OCI-LY7 (cell line): ENCODE data around the gene SCUBE2. TPM values are rescaled to one million over a fixed set of nuclear protein-coding genes. Genes with fewer than 3 reads are reported as not detected.

Experiments
- BruUV-seq: library from RNA; stranded (reverse); fragments of 400-500 nt; replicated peaks from 2 replicates; lab custom pipeline; 2021; lab: Mats Ljungman, UMichigan
- CTCF ChIA-PET: fragments of 300-600 bp; sonication (Branson Sonifier 250); formaldehyde crosslinking; loops from one replicate; lab custom pipeline; 2022; ENCODE audit warnings: antibody characterized with exemption; ENCODE audit not compliant: unreplicated experiment; lab: Charles Lee
- POLR2A ChIA-PET: fragments of 300-600 bp; sonication (Branson Sonifier 250); formaldehyde crosslinking; loops from one replicate; lab custom pipeline; 2022; ENCODE audit warnings: antibody characterized with exemption; lab: Charles Lee
- DNase-seq: peaks from one replicate; pipeline ENCODE4 v3.0.0-alpha.2; 2015; ENCODE audit warnings: low spot score
- H2AFZ ChIP-seq: fragments of 200-600 bp; sonication (generic), shearing (Covaris generic); 2 replicates; pipeline ENCODE4 v1.6.1; 2014; ENCODE audit warnings: mild to moderate bottlenecking, antibody characterized with exemption, low read length, moderate library complexity
- H3K27ac ChIP-seq: fragments of 200-600 bp; sonication (generic); 2 replicates; pipeline ENCODE4 v1.5.1; 2014; ENCODE audit warnings: mixed run types, low read depth, mild to moderate bottlenecking, moderate library complexity, low read length, inconsistent platforms; ENCODE audit not compliant: poor library complexity, severe bottlenecking
- H3K36me3 ChIP-seq: fragments of 200-600 bp; sonication (generic); 2 replicates; pipeline ENCODE4 v1.6.1; 2014; ENCODE audit warnings: mild to moderate bottlenecking, antibody characterized with exemption, low read length, moderate library complexity, mixed read lengths; ENCODE audit not compliant: insufficient read depth
- H3K4me1 ChIP-seq: fragments of 200-600 bp; sonication (generic); 2 replicates; pipeline ENCODE4 v1.5.1; 2014; ENCODE audit warnings: mild to moderate bottlenecking, low read length; ENCODE audit not compliant: insufficient read depth, poor library complexity, severe bottlenecking
- H3K4me2 ChIP-seq: fragments of 200-600 bp; sonication (generic); 2 replicates; pipeline ENCODE4 v1.6.1; 2014; ENCODE audit warnings: mild to moderate bottlenecking, low read length
- H3K4me3 ChIP-seq: fragments of 200-600 bp; sonication (generic); 2 replicates; pipeline ENCODE4 v1.5.1; 2014; ENCODE audit warnings: mild to moderate bottlenecking, low read depth, low read length; ENCODE audit not compliant: poor library complexity, severe bottlenecking
- H3K79me2 ChIP-seq: fragments of 200-600 bp; sonication (generic); 2 replicates; pipeline ENCODE4 v1.6.1; 2016; ENCODE audit warnings: low read depth, mild to moderate bottlenecking, low read length, moderate library complexity, mixed read lengths; ENCODE audit not compliant: insufficient read depth
- H3K9me2 ChIP-seq: fragments of 200-600 bp; sonication (generic); 2 replicates; pipeline ENCODE4 v1.6.1; 2016; ENCODE audit warnings: mild to moderate bottlenecking, low read length, mixed read lengths; ENCODE audit not compliant: insufficient read depth
- H3K9me3 ChIP-seq: fragments of 200-600 bp; sonication (generic); 2 replicates; pipeline ENCODE4 v1.6.1; 2014; ENCODE audit warnings: mild to moderate bottlenecking, mixed run types, low read length, mixed read lengths
- H4K20me1 ChIP-seq: fragments of 200-600 bp; sonication (generic); 2 replicates; pipeline ENCODE4 v1.6.1; 2014; ENCODE audit warnings: mild to moderate bottlenecking, antibody characterized with exemption, low read length, moderate library complexity, mixed read lengths; ENCODE audit not compliant: insufficient read depth
- EZH2phosphoT487 ChIP-seq: fragments of 200-600 bp; sonication (generic); IDR thresholded peaks from 2 replicates; pipeline ENCODE4 v1.6.1; 2018; ENCODE audit warnings: low read depth, borderline replicate concordance, mild to moderate bottlenecking, mixed run types, antibody characterized with exemption, low read length, moderate library complexity, mixed read lengths
- intact Hi-C: fragments of 100-400 bp; cut with micrococcal nuclease; formaldehyde crosslinking; loops from one replicate; pipeline ENCODE4 v1.10.0; 2022; ENCODE audit not compliant: unreplicated experiment
- total RNA-seq, 2 experiments: library from RNA; depleted of rRNA in 1 of 2; stranded (reverse); fragments of >200 nt in 1 of 2; shearing (Covaris generic) in 1 of 2; gene quantifications; 2 replicates each; pipeline ENCODE4 v1.2.3, GENCODE V29; 2014 to 2022
- TF ChIP-seq, protein P1 (sequence below): fragments of 200-600 bp; sonication (generic); conservative IDR thresholded peaks from 2 replicates; pipeline ENCODE4 v1.5.1; 2014; ENCODE audit warnings: mild to moderate bottlenecking, antibody characterized with exemption, low read length, moderate library complexity, mixed read lengths

The SCUBE2 gene
- total RNA-seq, 2 experiments from 2014 or later: not detected

DNA sequence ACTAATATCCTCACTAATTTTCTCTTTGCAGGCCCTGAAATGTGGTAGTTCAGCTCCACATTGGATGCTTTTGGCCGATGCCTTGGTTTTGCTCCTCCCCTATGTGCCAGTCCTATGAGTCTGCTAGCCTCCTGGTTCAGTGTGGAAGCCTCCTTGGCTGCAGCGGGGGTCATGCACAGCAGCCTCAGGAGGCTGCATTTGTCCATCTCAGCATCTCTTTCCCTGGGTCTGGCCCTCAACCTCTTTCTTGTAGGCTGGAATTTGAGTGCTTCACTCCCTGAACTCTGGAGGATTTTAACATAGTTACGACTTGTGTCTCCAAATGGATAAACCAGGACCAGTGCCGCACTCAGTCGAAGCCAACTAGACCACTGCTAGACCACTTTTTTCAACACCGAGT lies 34.9 kb downstream of the SCUBE2 start:
- Histone ChIP-seq H3K27ac (no peak overlapping the region), H3K4me1 (no peaks in the 10 kb centered on the region), H3K9me2 (no peaks in the 10 kb centered on the region), H2AFZ (no peak overlapping the region), H3K9me3 (no peaks in the 10 kb centered on the region), H3K4me3 (no peak overlapping the region), H3K79me2 (no peaks in the 10 kb centered on the region), H3K36me3 (no peaks in the 10 kb centered on the region), H4K20me1 (no peaks in the 10 kb centered on the region), H3K4me2 (no peak overlapping the region)
- ChIA-PET CTCF (no interaction called here), POLR2A (interaction anchor here (0.8 kb wide), 1 partner anchor 711 kb away, joined by 3 read pairs; no protein-coding TSS in a partner anchor)
- no peak for TF ChIP-seq EZH2phosphoT487
- TF ChIP-seq, protein P1, sequence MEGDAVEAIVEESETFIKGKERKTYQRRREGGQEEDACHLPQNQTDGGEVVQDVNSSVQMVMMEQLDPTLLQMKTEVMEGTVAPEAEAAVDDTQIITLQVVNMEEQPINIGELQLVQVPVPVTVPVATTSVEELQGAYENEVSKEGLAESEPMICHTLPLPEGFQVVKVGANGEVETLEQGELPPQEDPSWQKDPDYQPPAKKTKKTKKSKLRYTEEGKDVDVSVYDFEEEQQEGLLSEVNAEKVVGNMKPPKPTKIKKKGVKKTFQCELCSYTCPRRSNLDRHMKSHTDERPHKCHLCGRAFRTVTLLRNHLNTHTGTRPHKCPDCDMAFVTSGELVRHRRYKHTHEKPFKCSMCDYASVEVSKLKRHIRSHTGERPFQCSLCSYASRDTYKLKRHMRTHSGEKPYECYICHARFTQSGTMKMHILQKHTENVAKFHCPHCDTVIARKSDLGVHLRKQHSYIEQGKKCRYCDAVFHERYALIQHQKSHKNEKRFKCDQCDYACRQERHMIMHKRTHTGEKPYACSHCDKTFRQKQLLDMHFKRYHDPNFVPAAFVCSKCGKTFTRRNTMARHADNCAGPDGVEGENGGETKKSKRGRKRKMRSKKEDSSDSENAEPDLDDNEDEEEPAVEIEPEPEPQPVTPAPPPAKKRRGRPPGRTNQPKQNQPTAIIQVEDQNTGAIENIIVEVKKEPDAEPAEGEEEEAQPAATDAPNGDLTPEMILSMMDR: no peak
- BruUV-seq: no TSS peak
- intact Hi-C loops: no loop called here
- no peak for DNase-seq

DNA sequence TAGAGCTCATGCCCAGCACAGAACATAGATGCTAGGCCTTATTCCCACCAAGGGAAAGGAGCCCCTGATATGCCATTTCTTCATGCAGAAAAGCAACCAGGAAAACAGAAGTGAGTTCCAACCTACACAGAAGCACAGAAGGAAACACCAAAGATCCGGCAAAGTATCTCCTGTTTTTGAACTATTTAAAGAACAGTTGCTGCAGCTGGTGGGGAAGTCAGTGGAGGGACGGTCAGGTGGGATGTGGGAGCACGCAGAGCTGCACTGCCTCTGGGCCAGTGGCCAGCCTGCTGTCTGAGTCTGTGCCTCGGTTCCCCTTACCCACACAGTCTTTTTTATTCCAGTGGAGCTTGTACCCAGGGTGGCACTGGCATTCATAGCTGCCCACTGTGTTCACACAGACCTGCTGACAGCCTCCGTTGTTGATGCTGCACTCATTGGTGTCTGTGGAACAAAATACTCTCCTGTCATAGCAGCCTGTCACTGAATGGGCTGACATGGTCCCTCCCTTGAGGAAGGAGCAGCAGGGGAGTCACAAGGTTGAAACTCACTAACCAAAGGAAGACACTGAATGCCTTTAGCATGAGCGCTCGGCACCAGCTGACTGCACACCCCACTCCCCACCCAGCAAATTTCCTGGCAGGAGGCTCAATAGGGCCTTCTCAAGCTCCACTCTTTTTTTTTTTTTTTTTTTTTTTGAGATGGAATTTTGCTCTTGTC lies 37.9 kb downstream of the SCUBE2 start:
- ChIA-PET CTCF (no interaction called here), POLR2A (no interaction called here)
- Histone ChIP-seq H3K9me2 (no peaks in the 10 kb centered on the region), H3K4me3 (no peak overlapping the region), H3K79me2 (no peaks in the 10 kb centered on the region), H3K4me1 (no peaks in the 10 kb centered on the region), H2AFZ (no peak overlapping the region), H3K27ac (no peak overlapping the region), H3K9me3 (no peaks in the 10 kb centered on the region), H3K36me3 (no peaks in the 10 kb centered on the region), H4K20me1 (no peaks in the 10 kb centered on the region), H3K4me2 (no peak overlapping the region)
- TF ChIP-seq, protein P1: no peak
- TF ChIP-seq EZH2phosphoT487: no peak
- no TSS peak for BruUV-seq
- intact Hi-C loops: no loop called here
- no peak for DNase-seq

DNA sequence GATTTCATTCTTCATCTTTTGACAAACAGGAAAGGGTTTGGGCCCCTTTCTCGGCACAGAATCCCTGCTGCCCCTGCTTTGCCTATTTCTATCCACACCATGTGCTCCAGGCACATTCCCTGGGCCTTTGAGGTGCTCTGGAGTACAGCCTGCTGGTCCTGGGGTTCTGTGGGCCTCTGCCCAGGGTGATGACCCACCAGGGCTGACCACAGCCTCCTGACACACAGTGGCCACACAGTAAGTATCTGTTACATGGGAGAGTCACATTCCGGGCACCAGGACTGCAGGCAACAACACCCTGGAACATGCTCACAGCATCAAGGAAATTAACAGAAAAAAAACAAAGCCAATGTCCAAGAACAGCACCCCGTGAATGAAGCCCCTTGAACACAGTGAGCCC lies 39.1 kb downstream of the SCUBE2 start:
- no peak for DNase-seq
- intact Hi-C loops: no loop called here
- no peak for TF ChIP-seq EZH2phosphoT487
- TF ChIP-seq, protein P1: no peak
- Histone ChIP-seq H2AFZ (no peak overlapping the region), H3K4me2 (no peak overlapping the region), H3K4me3 (no peak overlapping the region), H4K20me1 (no peaks in the 10 kb centered on the region), H3K36me3 (no peaks in the 10 kb centered on the region), H3K4me1 (no peaks in the 10 kb centered on the region), H3K9me2 (no peaks in the 10 kb centered on the region), H3K9me3 (no peaks in the 10 kb centered on the region), H3K79me2 (no peaks in the 10 kb centered on the region), H3K27ac (no peak overlapping the region)
- ChIA-PET POLR2A (interaction anchor here (0.7 kb wide), 1 partner anchor 44 kb away, joined by 3 read pairs; no protein-coding TSS in a partner anchor), CTCF (no interaction called here)
- no TSS peak for BruUV-seq
